Measurements from ENCODE around the gene CHRNA7.
"Not testable (repeated sequence)": the region's sequence is repeated elsewhere in the genome, so short reads cannot be mapped to it uniquely, and the experiment has no call there.

Gene CHRNA7

GRCh38 chr15:32196206-32196605 lies 165.9 kb downstream of the CHRNA7 start:
- not testable (repeated sequence) for DNase-seq

DNA sequence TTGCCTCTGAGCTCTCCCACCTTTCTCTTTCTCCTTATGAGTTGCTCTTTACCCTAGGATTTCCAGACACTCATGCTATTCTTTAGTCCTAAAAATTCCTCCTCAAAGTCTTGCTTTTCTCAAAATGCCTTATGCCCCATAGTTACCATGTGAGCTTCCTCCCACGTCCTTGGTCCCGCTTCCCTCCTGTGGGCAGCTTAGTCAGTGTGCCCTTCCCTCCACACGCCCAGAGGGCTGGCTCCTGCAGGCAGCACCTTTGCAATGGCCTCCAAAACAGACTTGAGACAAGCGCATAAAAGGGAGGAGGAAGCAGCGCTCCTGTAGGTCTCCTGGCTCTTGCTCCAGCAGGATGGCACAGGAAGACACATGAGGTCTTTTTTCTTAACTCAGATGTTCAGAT lies 168.6 kb downstream of the CHRNA7 start:
- DNase-seq = not testable (repeated sequence)

DNA sequence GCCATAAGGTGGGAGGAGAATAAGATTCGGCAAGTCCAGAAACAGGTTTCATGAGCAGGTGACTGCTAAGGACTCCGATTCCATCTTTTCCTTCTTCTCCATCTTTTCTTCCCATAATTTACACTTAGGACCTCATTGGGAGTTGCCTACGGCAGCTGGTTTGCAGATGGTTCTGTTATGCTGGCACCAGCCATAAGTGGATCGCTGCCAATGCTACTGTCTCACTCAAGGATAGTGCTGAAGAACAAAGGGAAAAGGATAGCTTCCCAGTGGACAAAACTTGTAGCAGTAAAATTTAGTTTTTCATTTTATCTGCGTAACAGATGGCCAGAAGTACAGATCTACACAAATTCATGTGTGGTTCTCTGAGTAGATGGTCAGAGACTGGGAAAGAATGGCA lies 178.8 kb downstream of the CHRNA7 start:
- not testable (repeated sequence) for DNase-seq

- DNase-seq = no peak
Measured at GRCh38 chr15:32218666-32219065, 188.4 kb downstream of the CHRNA7 start.

Measured in fibroblast of upper back skin (primary cell).